HG03432 (cell line): Measurements from ENCODE around the gene EXOC2.
"Not testable (repeated sequence)": the region's sequence is repeated elsewhere in the genome, so short reads cannot be mapped to it uniquely, and the experiment has no call there.

Experiments used
- ATAC-seq: cut with Tn5 transposase; IDR thresholded peaks from one replicate; pipeline ENCODE4 v1.9.1; 2021; ENCODE audit warnings: mild to moderate bottlenecking, moderate library complexity; ENCODE audit not compliant: unreplicated experiment

Gene EXOC2

GRCh38 chr6:641225-641985 lies 51.5 kb downstream of the EXOC2 start:
- no peak for ATAC-seq

GRCh38 chr6:636488-636887 lies 56.5 kb downstream of the EXOC2 start:
- peak; percentile 76 for ATAC-seq

GRCh38 chr6:635233-635632 lies 57.7 kb downstream of the EXOC2 start:
- ATAC-seq = no peak

DNA sequence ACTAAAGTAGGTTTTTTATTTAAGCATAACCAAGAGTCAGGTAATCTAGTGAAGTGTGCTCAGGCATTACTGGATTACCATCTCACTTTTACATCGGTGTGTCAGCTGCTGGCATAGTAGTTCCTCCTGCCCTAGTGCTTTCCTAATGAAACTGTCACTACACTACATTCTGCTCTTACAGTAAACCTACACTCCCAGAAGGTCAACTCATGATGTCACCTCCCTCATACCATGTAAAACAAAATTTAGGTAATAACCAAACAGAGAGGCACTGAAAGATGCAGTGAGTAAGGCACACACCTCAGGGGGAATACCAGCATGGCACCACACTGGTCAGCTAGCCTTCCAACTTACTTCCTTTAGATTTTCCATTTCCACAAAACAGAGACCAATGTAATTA lies 59.3 kb downstream of the EXOC2 start:
- ATAC-seq = no peak

- no peak for ATAC-seq
These were observed 64.2 kb downstream of the EXOC2 start for GRCh38 chr6:628766-629165.

- ATAC-seq = no peak
These were observed 66.7 kb downstream of the EXOC2 start for GRCh38 chr6:626236-626635.

GRCh38 chr6:624979-625378 lies 68.0 kb downstream of the EXOC2 start:
- no peak for ATAC-seq

GRCh38 chr6:622462-622861 lies 70.5 kb downstream of the EXOC2 start:
- ATAC-seq = no peak

DNA sequence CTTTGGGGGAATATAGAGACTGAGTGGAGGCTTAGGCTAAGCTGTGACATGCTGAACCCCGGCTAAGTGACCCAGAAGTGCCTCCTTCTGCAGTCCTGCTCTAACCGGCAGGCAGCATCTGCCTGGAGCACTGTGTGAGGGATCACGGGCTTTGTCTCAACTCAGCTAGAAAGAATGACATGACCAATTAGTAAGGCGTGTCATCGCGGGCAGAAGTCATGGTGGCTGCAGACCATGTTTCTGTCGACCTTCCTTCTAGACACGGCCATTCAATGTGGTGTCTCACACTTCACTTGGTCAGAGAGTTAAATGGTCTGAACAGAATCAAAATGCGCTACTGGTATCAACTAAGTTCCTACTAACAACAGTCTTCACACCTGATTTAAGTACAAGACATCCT lies 71.0 kb downstream of the EXOC2 start:
- no peak for ATAC-seq

DNA sequence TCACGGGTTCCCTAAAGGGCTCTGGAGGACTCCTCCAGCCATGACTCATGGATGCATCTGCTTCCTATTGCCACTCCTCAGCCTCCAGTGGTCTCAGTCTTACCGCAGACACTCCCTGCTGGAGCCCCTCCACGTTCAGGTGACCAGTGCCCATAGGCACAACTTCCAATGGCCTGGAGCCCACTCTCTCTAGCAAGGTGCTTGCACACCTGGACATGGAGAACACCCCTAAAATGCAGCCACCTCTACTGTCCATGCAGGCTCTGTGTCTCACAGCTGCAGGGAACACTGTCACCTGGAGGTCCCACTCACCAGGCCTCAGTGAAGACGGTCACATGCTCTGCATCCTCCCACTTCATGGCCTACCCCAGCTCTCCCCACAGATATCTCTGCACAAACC lies 72.0 kb downstream of the EXOC2 start:
- ATAC-seq = no peak

DNA sequence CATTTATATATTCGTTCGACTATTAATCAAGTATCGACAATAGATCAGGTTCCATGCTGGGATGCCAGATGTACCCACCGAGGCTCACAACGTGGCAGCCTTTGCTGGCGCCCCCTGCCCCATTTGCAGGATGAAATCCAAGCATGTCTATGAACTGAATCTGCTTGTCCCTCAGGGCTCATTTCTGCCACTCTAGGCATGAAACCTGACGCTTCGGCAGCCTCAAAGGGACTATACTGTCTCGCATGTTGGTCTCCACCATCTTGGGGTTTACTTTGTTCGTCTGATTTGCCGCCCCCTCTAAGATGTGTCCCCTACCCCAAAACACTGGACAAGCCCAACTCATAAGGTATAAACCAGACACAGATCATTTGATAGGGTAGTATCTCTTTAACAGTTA lies 72.8 kb downstream of the EXOC2 start:
- ATAC-seq = no peak

GRCh38 chr6:617456-618100 lies 75.4 kb downstream of the EXOC2 start:
- no peak for ATAC-seq

DNA sequence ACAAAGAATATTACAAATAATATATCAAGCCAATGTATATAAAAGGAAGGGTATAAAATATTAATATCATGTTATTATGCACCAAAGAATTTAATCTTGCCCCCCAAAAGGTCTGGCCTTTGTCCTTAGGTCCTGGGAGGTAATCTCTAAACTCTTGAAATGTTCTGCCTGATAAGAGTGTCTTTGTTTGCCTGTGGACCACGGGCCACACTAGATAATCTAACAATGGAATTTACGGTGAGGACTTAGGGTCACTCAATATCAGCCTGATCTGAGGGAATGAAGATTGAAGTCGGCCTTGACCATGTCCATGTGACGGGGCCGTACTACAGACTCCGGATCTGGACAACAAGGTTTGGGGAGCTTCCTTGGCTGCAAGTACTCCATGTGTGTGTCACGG lies 79.0 kb downstream of the EXOC2 start:
- no peak for ATAC-seq

DNA sequence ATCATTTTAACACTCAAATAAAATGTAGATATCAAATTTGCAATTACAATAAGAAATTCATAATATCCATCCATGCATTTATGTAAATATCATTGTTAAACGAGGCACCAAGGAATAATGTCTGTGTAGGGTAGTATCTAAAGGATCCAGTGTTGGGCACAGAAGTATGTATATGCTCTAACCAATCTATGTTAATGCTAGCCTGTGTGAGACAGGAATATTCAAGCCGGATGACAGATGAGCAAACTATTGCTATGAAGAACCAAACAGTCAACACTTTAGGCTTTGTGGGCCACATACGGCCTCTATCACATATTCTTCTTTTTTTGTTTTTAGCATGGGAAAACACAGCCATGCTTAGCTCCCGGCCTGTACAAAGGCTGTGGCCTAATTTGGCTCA lies 81.0 kb downstream of the EXOC2 start:
- ATAC-seq = no peak

- no peak for ATAC-seq
These were observed 82.1 kb downstream of the EXOC2 start for GRCh38 chr6:610882-611281.

DNA sequence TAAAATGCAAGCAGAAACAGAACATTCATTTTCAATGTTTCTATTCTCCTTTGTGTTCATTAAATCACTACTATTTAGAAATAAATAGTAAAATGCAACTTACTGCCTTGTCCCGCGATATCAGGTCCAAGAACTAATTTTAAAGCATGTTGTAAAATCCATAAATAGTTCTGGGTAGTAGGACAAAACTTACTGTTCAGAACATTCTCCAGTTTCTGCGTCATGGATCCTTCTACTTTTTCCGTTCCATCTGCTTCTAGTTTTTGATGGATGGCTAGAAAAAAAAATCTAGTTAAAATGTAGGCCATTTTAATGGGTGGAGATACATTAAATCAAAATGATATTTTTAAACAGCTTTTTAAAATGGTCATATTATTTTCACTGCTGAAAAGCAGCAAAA lies 83.0 kb downstream of the EXOC2 start:
- no peak for ATAC-seq

DNA sequence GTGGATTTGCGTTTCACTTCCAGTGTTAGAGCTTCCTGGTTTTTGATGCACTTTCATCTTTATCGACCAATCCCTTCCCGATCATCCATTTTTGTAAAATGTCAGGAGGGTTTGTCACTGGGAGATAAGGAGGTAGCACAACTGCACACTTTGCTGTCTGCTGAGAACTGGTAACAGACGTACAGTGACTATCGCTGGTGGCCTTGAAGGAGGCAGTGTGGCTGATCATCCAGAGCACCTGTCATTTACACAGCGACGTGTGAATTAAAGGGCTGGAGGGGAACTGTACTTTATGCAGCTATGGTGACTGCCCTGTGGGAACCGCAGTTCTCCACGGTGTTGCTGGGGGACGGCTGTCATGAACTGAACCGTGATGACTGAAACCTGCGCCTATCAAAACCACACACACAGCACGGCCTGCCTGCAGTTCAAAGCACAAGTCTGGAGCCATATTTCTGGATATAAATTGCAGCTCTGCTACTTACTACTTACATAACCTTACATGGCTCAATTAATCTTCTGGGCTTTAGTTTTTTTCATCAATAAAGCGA lies 86.0 kb downstream of the EXOC2 start:
- ATAC-seq = no peak

DNA sequence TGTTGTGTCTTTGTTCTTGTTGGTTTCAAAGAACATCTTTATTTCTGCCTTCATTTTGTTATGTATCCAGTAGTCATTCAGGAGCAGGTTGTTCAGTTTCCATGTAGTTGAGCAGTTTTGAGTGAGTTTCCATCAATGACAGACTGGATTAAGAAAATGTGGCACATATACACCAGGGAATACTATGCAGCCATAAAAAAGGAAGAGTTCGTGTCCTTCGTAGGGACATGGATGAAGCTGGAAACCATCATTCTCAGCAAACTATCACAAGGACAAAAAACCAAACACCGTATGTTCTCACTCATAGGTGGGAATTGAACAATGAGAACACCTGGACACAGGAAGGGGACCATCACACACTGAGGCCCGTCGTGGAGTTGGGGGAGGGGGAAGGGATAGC lies 87.0 kb downstream of the EXOC2 start:
- ATAC-seq = not testable (repeated sequence)

DNA sequence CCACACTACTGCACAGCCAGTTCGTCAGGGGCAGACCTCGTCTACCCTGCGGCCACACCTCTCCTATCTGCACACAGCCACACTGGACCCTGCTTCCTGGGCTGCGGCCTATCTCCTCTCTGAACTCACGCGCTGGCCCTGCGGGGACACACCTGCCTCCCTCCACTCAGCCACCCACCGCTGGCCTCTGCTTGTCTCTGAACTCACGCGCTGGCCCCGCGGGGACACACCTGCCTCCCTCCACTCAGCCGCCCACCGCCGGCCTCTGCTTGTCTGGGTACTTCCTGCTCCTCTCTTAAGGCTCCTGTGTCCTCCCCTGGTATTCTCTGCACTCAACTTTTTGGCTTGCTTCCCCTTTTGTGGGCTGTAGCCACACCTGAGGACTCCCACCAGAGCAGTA lies 88.4 kb downstream of the EXOC2 start:
- no peak for ATAC-seq

- no peak for ATAC-seq
These were observed 89.7 kb downstream of the EXOC2 start for GRCh38 chr6:603265-603664.

DNA sequence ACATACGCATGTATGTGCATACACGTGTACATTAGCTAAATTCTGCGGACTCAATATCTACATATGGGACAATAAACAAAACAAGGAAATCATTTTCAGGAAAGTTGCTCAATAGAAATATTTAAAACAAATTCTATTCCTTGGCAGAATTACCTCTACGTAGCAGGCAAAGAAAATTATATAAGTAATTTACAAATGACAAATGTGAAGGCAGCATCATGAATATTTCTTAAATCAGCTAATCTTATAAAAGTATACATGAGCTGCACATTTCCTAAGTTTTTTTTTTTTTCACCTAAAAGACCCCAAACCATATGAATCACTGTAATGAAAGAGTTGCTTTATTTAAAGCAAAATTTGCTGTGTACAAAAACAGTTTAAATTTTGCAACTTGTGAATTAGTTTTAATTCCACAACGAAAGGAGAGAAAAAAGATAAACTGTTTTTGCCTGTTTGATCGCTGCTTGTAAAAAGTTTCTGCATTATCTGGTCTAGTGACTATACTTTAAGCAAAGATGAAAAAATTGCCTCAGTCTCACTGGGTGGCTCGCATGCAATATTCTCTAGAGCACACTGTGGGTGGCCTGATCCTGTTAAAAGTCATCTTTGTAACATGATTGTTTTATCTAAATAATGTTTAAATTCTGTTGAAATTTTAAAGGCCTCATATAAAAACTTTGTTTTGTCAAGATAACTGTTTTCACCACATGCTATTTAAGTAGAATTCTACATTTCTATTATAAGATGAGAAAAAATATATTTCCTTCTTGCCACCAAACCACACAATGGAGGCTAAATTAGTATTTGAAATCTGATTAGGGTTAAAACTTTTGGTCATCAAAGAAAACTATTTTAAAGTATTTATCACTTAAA lies 93.1 kb downstream of the EXOC2 start:
- ATAC-seq = no peak

- ATAC-seq = no peak
These were observed 99.1 kb downstream of the EXOC2 start for GRCh38 chr6:593907-594212.
